SK-N-SH (cell line): ENCODE results near the gene TUBA3E.
"Not testable (repeated sequence)": the region's sequence is repeated elsewhere in the genome, so short reads cannot be mapped to it uniquely, and the experiment has no call there.

Source experiments
- CTCF ChIP-seq: fragments of 200-600 bp; sonication (generic); IDR thresholded peaks from 2 replicates; pipeline ENCODE4 v1.6.1; 2017; ENCODE audit warnings: antibody characterized with exemption, mild to moderate bottlenecking, moderate library complexity
- EZH2phosphoT487 ChIP-seq: fragments of 200-600 bp; sonication (generic); IDR thresholded peaks from 2 replicates; pipeline ENCODE4 v1.6.1; 2017; ENCODE audit warnings: low read depth, mixed run types, mild to moderate bottlenecking, antibody characterized with exemption, moderate library complexity, borderline replicate concordance
- FOSL2 ChIP-seq: IDR thresholded peaks from 2 replicates; pipeline ENCODE4 v1.4.0; 2012; ENCODE audit warnings: low read depth, mild to moderate bottlenecking, moderate library complexity, borderline replicate concordance
- REST ChIP-seq: IDR thresholded peaks from 2 replicates; pipeline ENCODE4 v1.6.1; 2012; ENCODE audit warnings: mild to moderate bottlenecking, low read depth, low read length, moderate library complexity
- RFX5 ChIP-seq: IDR thresholded peaks from 2 replicates; pipeline ENCODE4 v1.6.1; 2012; ENCODE audit warnings: mild to moderate bottlenecking, improper control_type of control experiment, low read length
- SIN3A ChIP-seq: IDR thresholded peaks from 2 replicates; pipeline ENCODE4 v1.6.1; 2012; ENCODE audit warnings: low read depth, mild to moderate bottlenecking, low read length, moderate library complexity, borderline replicate concordance
- USF1 ChIP-seq: IDR thresholded peaks from 2 replicates; pipeline ENCODE4 v1.4.0; 2012; ENCODE audit warnings: low read depth, borderline replicate concordance
- USF2 ChIP-seq: fragments of 150-350 bp; IDR thresholded peaks from 2 replicates; pipeline ENCODE4 v1.6.1; 2017; ENCODE audit warnings: antibody characterized with exemption, low read length, low read depth, borderline replicate concordance
- YY1 ChIP-seq: IDR thresholded peaks from 2 replicates; pipeline ENCODE4 v1.4.0; 2012; ENCODE audit warnings: low read depth, mild to moderate bottlenecking

- not testable (repeated sequence) for TF ChIP-seq CTCF, RFX5, USF2, YY1, EZH2phosphoT487, REST, USF1, FOSL2, SIN3A
These were observed 37.2 kb downstream of the TUBA3E start for GRCh38 chr2:130160838-130161705.
